Mesenchymal stem cell (in vitro differentiated cells and primary cell): ENCODE measurements around the gene DNAH3.

Experiments
- DNase-seq: peaks from one replicate; pipeline ENCODE4 v3.0.0-alpha.2; 2013
- H2AFZ ChIP-seq: one replicate; pipeline ENCODE4 v1.6.1; 2013; ENCODE audit warnings: low read depth, mild to moderate bottlenecking, control low read depth, inconsistent platforms, low read length, moderate library complexity
- H2AK5ac ChIP-seq: 2 replicates; pipeline ENCODE4 v1.6.1; 2013; ENCODE audit warnings: low read length, moderate library complexity, mild to moderate bottlenecking, inconsistent platforms; ENCODE audit not compliant: severe bottlenecking
- H2BK120ac ChIP-seq: one replicate; pipeline ENCODE4 v1.6.1; 2013; ENCODE audit warnings: low read depth, mild to moderate bottlenecking, inconsistent platforms, low read length, moderate library complexity
- H2BK12ac ChIP-seq, 2 experiments: one replicate each; pipeline ENCODE4 v1.6.1; 2013; ENCODE audit warnings: inconsistent platforms in 2 of 2, low read length in 2 of 2, mild to moderate bottlenecking in 2 of 2, moderate library complexity in 2 of 2, control low read depth in 1 of 2
- H2BK15ac ChIP-seq: one replicate; pipeline ENCODE4 v1.6.1; 2013; ENCODE audit warnings: mild to moderate bottlenecking, low read depth, inconsistent platforms; ENCODE audit not compliant: poor library complexity, severe bottlenecking
- H2BK5ac ChIP-seq: 2 replicates; pipeline ENCODE4 v1.6.1; 2013; ENCODE audit warnings: low read depth, mild to moderate bottlenecking, low read length, control low read depth, inconsistent platforms; ENCODE audit not compliant: poor library complexity, severe bottlenecking
- H3K14ac ChIP-seq, 2 experiments: one replicate each; pipeline ENCODE4 v1.6.1; 2013; ENCODE audit warnings: inconsistent platforms in 2 of 2, low read length in 2 of 2, control low read depth in 1 of 2, mild to moderate bottlenecking in 1 of 2, moderate library complexity in 1 of 2
- H3K18ac ChIP-seq, 2 experiments: one replicate each; pipeline ENCODE4 v1.6.1; 2013; ENCODE audit warnings: inconsistent platforms in 2 of 2, low read length in 2 of 2, control low read depth in 1 of 2, low read depth in 1 of 2, mild to moderate bottlenecking in 1 of 2
- H3K23ac ChIP-seq, 2 experiments: one replicate each; pipeline ENCODE4 v1.6.1; 2013; ENCODE audit warnings: inconsistent platforms in 2 of 2, low read length in 2 of 2, mild to moderate bottlenecking in 2 of 2, moderate library complexity in 2 of 2, control low read depth in 1 of 2
- H3K27ac ChIP-seq: 2 replicates; pipeline ENCODE4 v1.5.1; 2013; ENCODE audit warnings: mild to moderate bottlenecking, moderate library complexity, low read length, control low read depth, inconsistent platforms; ENCODE audit not compliant: poor library complexity, severe bottlenecking
- H3K27me3 ChIP-seq, 2 experiments: 2 replicates each; pipeline versions ENCODE4 v1.6.1 to v1.7.0; 2013; ENCODE audit warnings: low read length in 2 of 2, mild to moderate bottlenecking in 2 of 2, moderate library complexity in 2 of 2, control low read depth in 1 of 2, inconsistent platforms in 1 of 2; ENCODE audit not compliant: control insufficient read depth in 1 of 2, insufficient read depth in 1 of 2
- H3K36me3 ChIP-seq, 2 experiments: 2 replicates each; pipeline versions ENCODE4 v1.6.1 to v1.7.0; 2013; ENCODE audit warnings: low read length in 2 of 2, control low read depth in 1 of 2, inconsistent platforms in 1 of 2, low read depth in 1 of 2, mild to moderate bottlenecking in 1 of 2; ENCODE audit not compliant: insufficient read depth in 2 of 2, control insufficient read depth in 1 of 2
- H3K4ac ChIP-seq, 2 experiments: one replicate each; pipeline ENCODE4 v1.6.1; 2013; ENCODE audit warnings: inconsistent platforms in 2 of 2, low read length in 2 of 2, mild to moderate bottlenecking in 2 of 2, moderate library complexity in 2 of 2, control low read depth in 1 of 2, low read depth in 1 of 2
- H3K4me1 ChIP-seq: 2 replicates; pipeline ENCODE4 v1.6.1; 2013; ENCODE audit warnings: low read depth, low read length, control low read depth; ENCODE audit not compliant: control insufficient read depth, insufficient read depth
- H3K4me2 ChIP-seq: 2 replicates; pipeline ENCODE4 v1.6.1; 2013; ENCODE audit warnings: low read length, mild to moderate bottlenecking, inconsistent platforms; ENCODE audit not compliant: poor library complexity, severe bottlenecking
- H3K4me3 ChIP-seq, 2 experiments: 2 replicates each; pipeline versions ENCODE4 v1.5.1 to v1.7.0; 2013; ENCODE audit warnings: low read length in 2 of 2, mild to moderate bottlenecking in 2 of 2, control low read depth in 1 of 2, low read depth in 1 of 2; ENCODE audit not compliant: insufficient read depth in 1 of 2
- H3K79me1 ChIP-seq: replicated peaks from 2 replicates; pipeline ENCODE4 v1.6.1; 2013; ENCODE audit warnings: mild to moderate bottlenecking, control low read depth, low read length, inconsistent platforms; ENCODE audit not compliant: poor library complexity, severe bottlenecking
- H3K9ac ChIP-seq: 2 replicates; pipeline ENCODE4 v1.7.0; 2013; ENCODE audit warnings: mild to moderate bottlenecking, low read length, moderate library complexity
- H3K9me3 ChIP-seq: 2 replicates; pipeline ENCODE4 v1.7.0; 2013; ENCODE audit warnings: mild to moderate bottlenecking, low read length; ENCODE audit not compliant: control insufficient read depth
- H4K8ac ChIP-seq: one replicate; pipeline ENCODE4 v1.6.1; 2013; ENCODE audit warnings: inconsistent platforms, mild to moderate bottlenecking, low read length, moderate library complexity
- H4K91ac ChIP-seq: one replicate; pipeline ENCODE4 v1.6.1; 2013; ENCODE audit warnings: mild to moderate bottlenecking, low read length, inconsistent platforms
- WGBS: methylation state at CpG from one replicate; pipeline ENCODE4 v1.1.7; 2013; ENCODE audit warnings: mixed read lengths; 5-methylcytosine and 5-hydroxymethylcytosine counted together

DNAH3 gene

DNA sequence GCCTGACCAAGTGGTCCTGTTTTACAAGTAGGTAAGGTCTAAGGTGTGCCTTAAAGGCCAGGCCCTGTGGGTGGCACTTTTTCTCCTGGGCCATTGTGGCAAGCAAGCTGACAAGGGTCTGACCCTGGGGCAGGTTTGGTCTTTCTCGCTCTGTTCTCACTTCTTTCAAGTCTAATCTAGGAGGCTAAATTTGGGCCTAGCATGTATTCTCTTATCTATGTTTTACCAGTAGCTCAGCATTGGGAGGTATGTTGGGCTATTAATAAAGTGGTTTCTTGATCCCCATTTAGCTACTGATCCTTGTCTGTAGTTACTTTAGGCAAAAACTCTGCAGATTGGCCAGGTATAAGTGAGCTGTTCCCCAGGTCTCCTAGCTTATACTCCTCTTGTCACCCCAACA, 77.7 kb downstream of the DNAH3 start:
- Histone ChIP-seq H2AK5ac (no peak overlapping the region), H3K4ac (no peak overlapping the region), H3K36me3 (no peaks in the 10 kb centered on the region), H2BK5ac (no peak overlapping the region), H3K79me1 (no peaks in the 10 kb centered on the region), H4K91ac (no peak overlapping the region), H2BK12ac (no peak overlapping the region), H3K23ac (no peak overlapping the region), H3K18ac (no peak overlapping the region), H3K4me1 (no peaks in the 10 kb centered on the region), H4K8ac (no peak overlapping the region), H3K9ac (no peak overlapping the region), H3K14ac (no peak overlapping the region), H3K9me3 (no peaks in the 10 kb centered on the region), H2BK120ac (no peak overlapping the region), H3K4me3 (no peak overlapping the region), H3K27ac (no peak overlapping the region), H2AFZ (no peak overlapping the region), H3K4me2 (no peak overlapping the region), H3K27me3 (no peaks in the 10 kb centered on the region), H2BK15ac (no peak overlapping the region)
- no peak for DNase-seq
- WGBS, result 83% methylated on average over 1 of the region's 1 CpG

DNA sequence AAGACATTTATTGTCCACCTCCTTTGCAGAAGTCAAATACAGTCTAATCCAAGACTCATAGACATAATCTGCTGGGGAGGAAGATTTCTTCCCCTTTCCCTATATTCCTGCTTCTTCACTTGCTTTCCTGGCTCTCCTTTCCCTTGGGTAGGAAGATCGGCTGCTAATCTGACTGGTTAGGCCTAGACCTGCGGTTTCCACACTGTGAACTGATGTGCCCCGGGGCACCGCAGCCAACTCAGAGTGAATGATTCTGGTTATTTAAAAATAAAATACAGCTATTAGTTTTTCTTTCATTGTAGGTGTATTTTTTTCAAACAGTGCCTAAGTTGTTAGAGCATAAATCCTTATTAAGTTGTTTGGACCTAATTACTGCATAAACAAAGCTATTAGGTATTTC, 78.9 kb downstream of the DNAH3 start:
- no peak overlapping the region for H2BK120ac ChIP-seq
- no peak overlapping the region for H2BK12ac ChIP-seq
- H3K4me1 ChIP-seq, result no peaks in the 10 kb centered on the region
- H3K23ac ChIP-seq, result no peak overlapping the region
- H3K14ac ChIP-seq, result no peak overlapping the region
- H2AFZ ChIP-seq, result no peak overlapping the region
- H3K27me3 ChIP-seq, result no peaks in the 10 kb centered on the region
- H4K91ac ChIP-seq, result no peak overlapping the region
- no peak overlapping the region for H3K18ac ChIP-seq
- no peaks in the 10 kb centered on the region for H3K9me3 ChIP-seq
- H3K4me3 ChIP-seq, result no peak overlapping the region
- no peak overlapping the region for H4K8ac ChIP-seq
- no peaks in the 10 kb centered on the region for H3K36me3 ChIP-seq
- no peak overlapping the region for H2AK5ac ChIP-seq
- H3K9ac ChIP-seq, result no peak overlapping the region
- no peak overlapping the region for H3K4me2 ChIP-seq
- H2BK15ac ChIP-seq, result no peak overlapping the region
- H3K27ac ChIP-seq, result no peak overlapping the region
- H3K79me1 ChIP-seq, result no peaks in the 10 kb centered on the region
- no peak overlapping the region for H3K4ac ChIP-seq
- WGBS, result 80% methylated on average over 1 of the region's 4 CpGs
- no peak overlapping the region for H2BK5ac ChIP-seq
- no peak for DNase-seq

DNA sequence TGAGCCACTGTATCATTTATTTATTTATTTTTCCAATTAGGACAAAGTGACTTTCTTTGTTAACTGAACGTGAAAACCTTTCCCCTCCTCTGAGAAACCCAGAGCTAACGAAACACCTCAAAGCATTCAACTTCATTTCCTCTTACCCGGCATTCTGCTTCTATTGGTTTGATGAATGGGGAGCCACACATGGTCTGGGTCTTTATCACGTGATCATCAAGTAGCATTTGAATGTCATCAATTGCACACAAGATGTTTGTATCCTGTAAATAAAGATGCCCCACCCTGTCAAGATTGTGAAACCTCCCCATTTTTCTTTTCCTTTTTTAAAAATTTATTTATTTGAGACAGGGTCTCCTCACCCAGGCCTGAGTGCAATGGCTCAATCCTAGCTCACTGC, 80.1 kb downstream of the DNAH3 start:
- no peaks in the 10 kb centered on the region for H3K4me1 ChIP-seq
- no peak overlapping the region for H2BK120ac ChIP-seq
- H2AFZ ChIP-seq, result no peak overlapping the region
- H3K27ac ChIP-seq, result no peak overlapping the region
- no peak overlapping the region for H2BK12ac ChIP-seq
- no peak overlapping the region for H2BK5ac ChIP-seq
- no peak overlapping the region for H3K4me2 ChIP-seq
- no peaks in the 10 kb centered on the region for H3K9me3 ChIP-seq
- H3K23ac ChIP-seq, result no peak overlapping the region
- no peak overlapping the region for H4K8ac ChIP-seq
- no peak overlapping the region for H3K4me3 ChIP-seq
- H3K4ac ChIP-seq, result no peak overlapping the region
- no peak overlapping the region for H3K18ac ChIP-seq
- no peak overlapping the region for H2BK15ac ChIP-seq
- H3K27me3 ChIP-seq, result no peaks in the 10 kb centered on the region
- H4K91ac ChIP-seq, result no peak overlapping the region
- no peak overlapping the region for H3K9ac ChIP-seq
- DNase-seq, result no peak
- H2AK5ac ChIP-seq, result no peak overlapping the region
- WGBS, result 77% methylated on average over 2 of the region's 4 CpGs
- H3K14ac ChIP-seq, result no peak overlapping the region
- H3K79me1 ChIP-seq, result no peaks in the 10 kb centered on the region
- H3K36me3 ChIP-seq, result no peaks in the 10 kb centered on the region

DNA sequence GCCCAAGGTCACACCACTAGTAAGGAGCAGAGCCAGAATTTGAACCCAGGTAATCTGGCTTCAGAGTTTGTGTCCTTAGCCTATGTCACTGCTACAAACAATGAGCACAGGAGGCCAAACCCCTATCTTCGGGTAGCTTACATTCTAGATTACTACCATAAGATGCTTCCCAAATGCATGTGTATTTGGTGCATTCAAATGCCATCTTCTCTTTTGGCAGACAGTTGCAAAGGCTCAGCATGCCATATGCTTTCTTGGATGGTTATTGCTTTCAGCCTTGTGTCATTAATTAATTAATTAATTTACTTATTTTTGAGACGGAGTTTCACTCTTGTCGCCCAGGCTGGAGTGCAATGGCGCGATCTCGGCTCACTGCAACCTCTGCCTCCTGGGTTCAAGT, 80.7 kb downstream of the DNAH3 start:
- H2BK120ac ChIP-seq, result no peak overlapping the region
- H4K91ac ChIP-seq, result no peak overlapping the region
- H2BK12ac ChIP-seq, result no peak overlapping the region
- no peaks in the 10 kb centered on the region for H3K79me1 ChIP-seq
- DNase-seq, result no peak
- H3K4me2 ChIP-seq, result no peak overlapping the region
- H3K9me3 ChIP-seq, result no peaks in the 10 kb centered on the region
- H2BK5ac ChIP-seq, result no peak overlapping the region
- no peaks in the 10 kb centered on the region for H3K4me1 ChIP-seq
- no peak overlapping the region for H3K14ac ChIP-seq
- no peak overlapping the region for H2BK15ac ChIP-seq
- no peak overlapping the region for H3K18ac ChIP-seq
- H2AK5ac ChIP-seq, result no peak overlapping the region
- H3K4ac ChIP-seq, result no peak overlapping the region
- H3K27me3 ChIP-seq, result no peaks in the 10 kb centered on the region
- no peak overlapping the region for H3K27ac ChIP-seq
- H3K4me3 ChIP-seq, result no peak overlapping the region
- no peak overlapping the region for H4K8ac ChIP-seq
- H3K9ac ChIP-seq, result no peak overlapping the region
- H3K36me3 ChIP-seq, result no peaks in the 10 kb centered on the region
- WGBS, result 87% methylated on average over 6 of the region's 6 CpGs
- no peak overlapping the region for H3K23ac ChIP-seq
- no peak overlapping the region for H2AFZ ChIP-seq
